Glomerular endothelial cell (primary cell): ENCODE data around the gene PCDHGC3. TPM values are rescaled to one million over a fixed set of nuclear protein-coding genes. Genes with fewer than 3 reads are reported as not detected.
"Not testable (repeated sequence)": the region's sequence is repeated elsewhere in the genome, so short reads cannot be mapped to it uniquely, and the experiment has no call there.

ENCODE experiments used
- DNase-seq: peaks from one replicate; pipeline ENCODE4 v3.0.0-alpha.2; 2011; ENCODE audit warnings: low read depth, low spot score; ENCODE audit errors: extremely low read depth
- total RNA-seq: library from RNA; depleted of rRNA; stranded (reverse); fragments of >200 nt; gene quantifications from 2 replicates; pipeline ENCODE4 v1.2.3, GENCODE V29; 2015

Gene PCDHGC3
- total RNA-seq: 24.3 and 43.0 TPM in 2 replicates

DNA sequence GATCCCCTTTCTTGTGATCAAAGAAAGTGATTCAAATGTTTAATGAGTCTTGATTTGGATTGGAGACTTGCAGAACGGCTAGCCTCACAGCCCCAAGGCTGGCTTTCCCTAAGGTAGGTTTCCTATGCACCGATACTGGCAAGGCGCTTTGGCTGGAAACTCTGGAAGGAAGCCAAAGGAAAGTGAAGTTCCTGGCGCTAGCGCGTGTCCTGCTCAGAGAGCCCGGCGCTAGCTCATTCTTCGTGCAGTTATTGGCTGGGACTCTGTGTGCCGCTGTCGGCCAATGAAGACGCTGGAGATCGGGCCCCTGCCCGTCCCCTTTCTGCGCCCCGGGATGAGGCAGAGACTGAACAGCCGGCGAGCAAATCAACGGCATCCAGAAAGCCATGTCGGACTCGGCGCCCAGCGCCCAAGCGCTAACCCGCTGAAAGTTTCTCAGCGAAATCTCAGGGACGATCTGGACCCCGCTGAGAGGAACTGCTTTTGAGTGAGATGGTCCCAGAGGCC is at the start of gene PCDHGC3:
TSS of gene PCDHGC3 (plus strand) at position 342 of the 507 bp plus-strand sequence. CDS start at position 493, 151 bp downstream.
- DNase-seq: peak; percentile 71

GRCh38 chr5:141427783-141428426 is 47.9 kb upstream of the PCDHGC3 start:
- no peak for DNase-seq

- no peak for DNase-seq
Observed at GRCh38 chr5:141430332-141431113, 45.2 kb upstream of the PCDHGC3 start, which contains the start of gene PCDHGA12. Gene PCDHGA12, plus strand, starts transcription at chr5:141430507. Its CDS starts 253 bp downstream, at chr5:141430760.

- DNase-seq: no peak
Observed at GRCh38 chr5:141431286-141431685, 44.5 kb upstream of the PCDHGC3 start.

- DNase-seq: not testable (repeated sequence)
Observed at GRCh38 chr5:141432308-141432707, 43.5 kb upstream of the PCDHGC3 start.

DNA sequence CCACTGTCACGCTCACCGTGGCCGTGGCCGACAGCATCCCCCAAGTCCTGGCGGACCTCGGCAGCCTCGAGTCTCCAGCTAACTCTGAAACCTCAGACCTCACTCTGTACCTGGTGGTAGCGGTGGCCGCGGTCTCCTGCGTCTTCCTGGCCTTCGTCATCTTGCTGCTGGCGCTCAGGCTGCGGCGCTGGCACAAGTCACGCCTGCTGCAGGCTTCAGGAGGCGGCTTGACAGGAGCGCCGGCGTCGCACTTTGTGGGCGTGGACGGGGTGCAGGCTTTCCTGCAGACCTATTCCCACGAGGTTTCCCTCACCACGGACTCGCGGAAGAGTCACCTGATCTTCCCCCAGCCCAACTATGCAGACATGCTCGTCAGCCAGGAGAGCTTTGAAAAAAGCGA is 43.0 kb upstream of the PCDHGC3 start:
- DNase-seq: not testable (repeated sequence)

DNA sequence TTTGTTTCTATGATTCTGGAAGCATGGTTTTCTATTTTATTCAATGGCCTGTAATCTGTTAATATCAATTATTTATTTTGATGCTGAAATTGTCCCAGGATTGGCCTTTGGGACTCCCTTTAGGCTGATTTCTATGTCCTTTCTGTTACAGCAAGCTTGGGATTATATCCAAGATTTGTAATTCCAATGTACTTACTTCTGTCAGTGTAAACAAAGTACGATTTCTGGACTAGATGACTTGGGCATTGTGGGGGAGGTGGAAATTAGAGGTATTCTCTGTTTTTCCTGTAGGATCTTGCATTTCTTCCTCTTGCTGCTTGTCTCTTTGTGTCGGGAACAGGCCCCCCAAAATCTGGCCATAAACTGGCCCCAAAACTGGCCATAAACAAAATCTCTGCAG is 41.8 kb upstream of the PCDHGC3 start:
- no peak for DNase-seq

- DNase-seq: no peak
Observed at GRCh38 chr5:141437221-141437620, 38.5 kb upstream of the PCDHGC3 start.

GRCh38 chr5:141439411-141440141 is 36.2 kb upstream of the PCDHGC3 start:
- DNase-seq: no peak

- DNase-seq: no peak
Observed at GRCh38 chr5:141440341-141440740, 35.4 kb upstream of the PCDHGC3 start.

GRCh38 chr5:141441571-141442170 is 34.1 kb upstream of the PCDHGC3 start:
- no peak for DNase-seq

- no peak for DNase-seq
Observed at GRCh38 chr5:141465351-141465750, 10.4 kb upstream of the PCDHGC3 start.

DNA sequence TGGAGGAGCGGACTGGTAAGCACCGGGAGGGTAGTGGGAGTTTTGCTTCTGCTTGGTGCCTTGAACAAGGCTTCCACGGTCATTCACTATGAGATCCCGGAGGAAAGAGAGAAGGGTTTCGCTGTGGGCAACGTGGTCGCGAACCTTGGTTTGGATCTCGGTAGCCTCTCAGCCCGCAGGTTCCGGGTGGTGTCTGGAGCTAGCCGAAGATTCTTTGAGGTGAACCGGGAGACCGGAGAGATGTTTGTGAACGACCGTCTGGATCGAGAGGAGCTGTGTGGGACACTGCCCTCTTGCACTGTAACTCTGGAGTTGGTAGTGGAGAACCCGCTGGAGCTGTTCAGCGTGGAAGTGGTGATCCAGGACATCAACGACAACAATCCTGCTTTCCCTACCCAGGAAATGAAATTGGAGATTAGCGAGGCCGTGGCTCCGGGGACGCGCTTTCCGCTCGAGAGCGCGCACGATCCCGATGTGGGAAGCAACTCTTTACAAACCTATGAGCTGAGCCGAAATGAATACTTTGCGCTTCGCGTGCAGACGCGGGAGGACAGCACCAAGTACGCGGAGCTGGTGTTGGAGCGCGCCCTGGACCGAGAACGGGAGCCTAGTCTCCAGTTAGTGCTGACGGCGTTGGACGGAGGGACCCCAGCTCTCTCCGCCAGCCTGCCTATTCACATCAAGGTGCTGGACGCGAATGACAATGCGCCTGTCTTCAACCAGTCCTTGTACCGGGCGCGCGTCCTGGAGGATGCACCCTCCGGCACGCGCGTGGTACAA is 556 bp downstream of the PCDHGC3 start:
- peak; percentile 37 for DNase-seq

DNA sequence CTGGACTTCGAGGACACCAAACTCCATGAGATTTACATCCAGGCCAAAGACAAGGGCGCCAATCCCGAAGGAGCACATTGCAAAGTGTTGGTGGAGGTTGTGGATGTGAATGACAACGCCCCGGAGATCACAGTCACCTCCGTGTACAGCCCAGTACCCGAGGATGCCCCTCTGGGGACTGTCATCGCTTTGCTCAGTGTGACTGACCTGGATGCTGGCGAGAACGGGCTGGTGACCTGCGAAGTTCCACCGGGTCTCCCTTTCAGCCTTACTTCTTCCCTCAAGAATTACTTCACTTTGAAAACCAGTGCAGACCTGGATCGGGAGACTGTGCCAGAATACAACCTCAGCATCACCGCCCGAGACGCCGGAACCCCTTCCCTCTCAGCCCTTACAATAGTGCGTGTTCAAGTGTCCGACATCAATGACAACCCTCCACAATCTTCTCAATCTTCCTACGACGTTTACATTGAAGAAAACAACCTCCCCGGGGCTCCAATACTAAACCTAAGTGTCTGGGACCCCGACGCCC is 1.3 kb downstream of the PCDHGC3 start:
- no peak for DNase-seq

- DNase-seq: no peak
Observed at GRCh38 chr5:141477815-141478214, 2.0 kb downstream of the PCDHGC3 start.

DNA sequence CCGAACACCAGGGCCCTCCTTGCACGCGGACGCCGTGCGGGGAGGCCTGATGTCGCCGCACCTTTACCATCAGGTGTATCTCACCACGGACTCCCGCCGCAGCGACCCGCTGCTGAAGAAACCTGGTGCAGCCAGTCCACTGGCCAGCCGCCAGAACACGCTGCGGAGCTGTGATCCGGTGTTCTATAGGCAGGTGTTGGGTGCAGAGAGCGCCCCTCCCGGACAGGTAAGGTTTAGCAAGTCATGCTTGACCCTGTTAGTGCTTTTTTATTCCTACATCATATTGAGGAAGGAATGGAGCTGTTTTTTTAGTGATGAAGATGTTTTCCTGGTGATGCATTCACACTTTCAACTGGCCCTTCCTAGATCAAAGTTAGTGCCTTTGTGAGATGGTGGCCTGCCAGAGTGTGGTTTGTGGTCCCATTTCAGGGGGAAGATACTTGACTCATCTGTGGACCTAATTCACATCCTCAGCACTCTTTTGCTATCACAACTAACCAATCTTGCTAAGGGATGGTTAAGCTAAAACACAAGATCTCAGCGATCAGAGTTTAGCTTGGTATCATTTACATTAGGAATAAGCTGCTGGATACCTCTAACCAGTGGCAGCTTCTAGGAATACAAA is 2.7 kb downstream of the PCDHGC3 start:
- no peak for DNase-seq

DNA sequence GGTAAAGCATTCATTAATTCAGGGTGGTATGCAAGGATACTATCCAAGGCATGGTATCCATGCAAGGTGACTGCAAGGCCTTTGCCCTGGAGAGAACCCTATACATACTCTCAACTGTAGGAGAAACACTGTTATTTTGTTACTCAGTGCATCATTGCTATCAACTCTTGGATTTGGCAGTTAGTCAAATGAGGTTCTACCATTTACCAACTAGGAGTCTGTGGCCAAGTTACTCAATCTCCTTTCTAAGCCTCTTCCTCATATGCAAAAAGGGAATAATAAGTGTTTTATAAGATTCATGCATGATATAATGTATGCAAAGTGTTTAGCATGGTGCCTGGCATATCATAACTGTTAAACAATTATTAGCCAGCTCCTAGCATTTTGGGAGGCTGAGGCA is 4.0 kb downstream of the PCDHGC3 start:
- no peak for DNase-seq

GRCh38 chr5:141483902-141484301 is 8.1 kb downstream of the PCDHGC3 start:
- no peak for DNase-seq

DNA sequence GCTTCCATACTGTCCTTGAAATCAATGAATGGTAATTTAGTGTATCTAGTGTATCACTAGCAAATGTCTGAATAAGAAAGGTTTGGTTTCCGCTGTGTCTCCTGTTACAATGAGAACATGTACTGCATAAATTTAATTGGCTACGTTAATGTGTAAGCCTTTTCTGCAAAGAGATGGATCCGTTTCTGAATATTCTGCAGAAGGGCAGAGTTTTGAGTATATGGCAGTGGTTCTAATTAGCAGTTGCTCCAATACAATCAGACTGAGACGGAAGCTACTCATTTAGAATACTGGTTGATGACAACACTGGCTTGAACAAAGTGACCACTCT is 8.5 kb downstream of the PCDHGC3 start:
- no peak for DNase-seq
